ENCODE measurements around the gene GPX6.
"Not testable (repeated sequence)": the region's sequence is repeated elsewhere in the genome, so short reads cannot be mapped to it uniquely, and the experiment has no call there.

GPX6 gene

GRCh38 chr6:28551891-28552666 lies 36.5 kb upstream of the GPX6 start:
- no peak for TF ChIP-seq CTCF (IDR thresholded peaks at IDR 0.05; ENCODE audit: control insufficient read depth, extremely low read depth, insufficient read depth)
- H3K4me3 ChIP-seq (ENCODE audit: low read depth, low read length) = no peak overlapping the region
- DNase-seq (ENCODE audit: low read depth) = no peak

- DNase-seq (ENCODE audit: low read depth); H3K4me3 ChIP-seq (ENCODE audit: low read depth, low read length): not testable (repeated sequence)
Measured at GRCh38 chr6:28547003-28547402, 31.4 kb upstream of the GPX6 start.

- TF ChIP-seq CTCF (IDR thresholded peaks at IDR 0.05; ENCODE audit: control insufficient read depth, extremely low read depth, insufficient read depth) = no peak
- H3K4me3 ChIP-seq (ENCODE audit: low read depth, low read length) = no peak overlapping the region
- no peak for DNase-seq (ENCODE audit: low read depth)
Measured at GRCh38 chr6:28545955-28546354, 30.4 kb upstream of the GPX6 start.

- H3K4me3 ChIP-seq (ENCODE audit: low read depth, low read length) = no peak overlapping the region
- no peak for DNase-seq (ENCODE audit: low read depth)
- no peak for TF ChIP-seq CTCF (IDR thresholded peaks at IDR 0.05; ENCODE audit: control insufficient read depth, extremely low read depth, insufficient read depth)
Measured at GRCh38 chr6:28543651-28544610, 28.3 kb upstream of the GPX6 start.

GRCh38 chr6:28542440-28543296 lies 27.1 kb upstream of the GPX6 start:
- peak; percentile 84 for DNase-seq (ENCODE audit: low read depth)
- peak overlapping the region; percentile 65 for H3K4me3 ChIP-seq (ENCODE audit: low read depth, low read length)
- TF ChIP-seq CTCF (IDR thresholded peaks at IDR 0.05; ENCODE audit: control insufficient read depth, extremely low read depth, insufficient read depth) = peak; percentile 75

- no peak for DNase-seq (ENCODE audit: low read depth)
- TF ChIP-seq CTCF (IDR thresholded peaks at IDR 0.05; ENCODE audit: control insufficient read depth, extremely low read depth, insufficient read depth) = no peak
- H3K4me3 ChIP-seq (ENCODE audit: low read depth, low read length) = peak overlapping the region; percentile 65
Measured at GRCh38 chr6:28541996-28542395, 26.4 kb upstream of the GPX6 start.
